Nephron progenitor cell (in vitro differentiated cells): ENCODE measurements around the gene VSIG2.

ENCODE experiments used
- DNase-seq: peaks from one replicate; pipeline ENCODE4 v3.0.0; 2021
- H3K27ac Mint-ChIP-seq: 2 replicates; pipeline ENCODE4 v1.8.0; 2021; ENCODE audit warnings: mild to moderate bottlenecking, moderate library complexity, mixed read lengths
- H3K27me3 Mint-ChIP-seq: 2 replicates; pipeline ENCODE4 v1.8.0; 2021; ENCODE audit warnings: mild to moderate bottlenecking, low read depth, mixed read lengths; ENCODE audit not compliant: poor library complexity
- H3K36me3 Mint-ChIP-seq: 2 replicates; pipeline ENCODE4 v1.8.0; 2021; ENCODE audit warnings: low read depth, mixed read lengths
- H3K4me1 Mint-ChIP-seq: 2 replicates; pipeline ENCODE4 v1.8.0; 2021; ENCODE audit warnings: mixed read lengths
- H3K4me3 Mint-ChIP-seq: 2 replicates; pipeline ENCODE4 v1.8.0; 2021; ENCODE audit warnings: mild to moderate bottlenecking, moderate library complexity, mixed read lengths
- H3K9me3 Mint-ChIP-seq: 2 replicates; pipeline ENCODE4 v1.8.0; 2021; ENCODE audit warnings: mild to moderate bottlenecking, moderate library complexity, mixed read lengths
- CTCF ChIP-seq: fragments of 200-600 bp; sonication (generic); IDR thresholded peaks from 2 replicates; pipeline ENCODE4 v1.5.0; 2021; ENCODE audit warnings: antibody characterized with exemption

VSIG2 gene

DNA sequence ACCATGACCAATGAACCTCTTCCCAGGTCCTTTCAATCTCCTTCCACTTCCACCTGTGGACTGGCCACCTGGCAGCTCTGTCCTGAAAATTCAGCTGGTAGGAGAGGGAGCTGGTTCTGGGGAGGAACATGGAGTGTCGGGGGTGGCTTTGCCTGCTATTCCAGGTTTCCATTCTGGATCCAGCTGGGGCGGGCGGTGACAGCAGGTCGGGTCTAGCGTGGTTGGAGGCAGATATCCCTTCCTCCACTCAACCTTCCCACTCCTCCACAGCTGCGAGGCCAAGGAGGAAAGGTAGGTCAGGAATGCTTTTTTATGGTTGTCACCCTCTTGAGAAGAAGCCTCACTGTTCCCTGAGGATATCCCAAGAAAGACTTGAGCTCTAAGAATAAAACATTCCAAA, 9.0 kb downstream of the VSIG2 start:
- no peak for DNase-seq
- H3K36me3 Mint-ChIP-seq: no peaks in the 10 kb centered on the region
- no peak overlapping the region for H3K4me3 Mint-ChIP-seq
- H3K9me3 Mint-ChIP-seq: no peaks in the 10 kb centered on the region
- H3K27ac Mint-ChIP-seq: no peak overlapping the region
- no peak for TF ChIP-seq CTCF
- H3K27me3 Mint-ChIP-seq: peaks cover 100% of the 10 kb centered on the region
- H3K4me1 Mint-ChIP-seq: peaks cover 45% of the 10 kb centered on the region

GRCh38 chr11:124742555-124742954, 9.5 kb downstream of the VSIG2 start:
- TF ChIP-seq CTCF: no peak
- H3K36me3 Mint-ChIP-seq: no peaks in the 10 kb centered on the region
- peaks cover 100% of the 10 kb centered on the region for H3K27me3 Mint-ChIP-seq
- no peak for DNase-seq
- H3K4me1 Mint-ChIP-seq: peaks cover 50% of the 10 kb centered on the region
- no peaks in the 10 kb centered on the region for H3K9me3 Mint-ChIP-seq
- no peak overlapping the region for H3K27ac Mint-ChIP-seq
- H3K4me3 Mint-ChIP-seq: no peak overlapping the region

- no peaks in the 10 kb centered on the region for H3K36me3 Mint-ChIP-seq
- H3K4me1 Mint-ChIP-seq: peaks cover 37% of the 10 kb centered on the region
- H3K9me3 Mint-ChIP-seq: no peaks in the 10 kb centered on the region
- no peak for DNase-seq
- H3K27ac Mint-ChIP-seq: no peak overlapping the region
- peak overlapping the region; percentile 78 for H3K4me3 Mint-ChIP-seq
- peaks cover 100% of the 10 kb centered on the region for H3K27me3 Mint-ChIP-seq
- TF ChIP-seq CTCF: peak; percentile 41
These were observed 11.7 kb downstream of the VSIG2 start for GRCh38 chr11:124740277-124740882.

GRCh38 chr11:124739479-124740276, 12.4 kb downstream of the VSIG2 start, which contains the start of gene NRGN:
TSS of gene NRGN (plus strand) at chr11:124739942. CDS start at chr11:124740085, 143 bp downstream.
- peak; percentile 97 for DNase-seq
- Mint-ChIP-seq H3K4me3 (peak within 1 kb of the TSS; percentile 78), H3K27me3 (peaks cover 100% of the 10 kb centered on the region), H3K4me1 (peaks cover 34% of the 10 kb centered on the region), H3K36me3 (no peaks in the 10 kb centered on the region), H3K27ac (no peak within 1 kb of the TSS), H3K9me3 (no peaks in the 10 kb centered on the region)
- TF ChIP-seq CTCF: no peak

GRCh38 chr11:124738713-124739478, 13.2 kb downstream of the VSIG2 start:
- peak overlapping the region; percentile 78 for H3K4me3 Mint-ChIP-seq
- no peak for DNase-seq
- H3K4me1 Mint-ChIP-seq: peaks cover 34% of the 10 kb centered on the region
- peaks cover 100% of the 10 kb centered on the region for H3K27me3 Mint-ChIP-seq
- no peak for TF ChIP-seq CTCF
- H3K27ac Mint-ChIP-seq: no peak overlapping the region
- no peaks in the 10 kb centered on the region for H3K36me3 Mint-ChIP-seq
- H3K9me3 Mint-ChIP-seq: no peaks in the 10 kb centered on the region
